Neural progenitor cell (in vitro differentiated cells): ENCODE data around the gene HIVEP1.

Experiments
- CTCF ChIP-seq: fragments of 200-600 bp; sonication (generic); IDR thresholded peaks from 2 replicates; pipeline ENCODE4 v1.5.1; 2017; ENCODE audit warnings: antibody characterized with exemption, mild to moderate bottlenecking
- EZH2phosphoT487 ChIP-seq: fragments of 200-600 bp; sonication (generic); IDR thresholded peaks from 2 replicates; pipeline ENCODE4 v1.6.1; 2017; ENCODE audit warnings: antibody characterized with exemption

GRCh38 chr6:12047792-12048432 lies 35.8 kb downstream of the HIVEP1 start:
- TF ChIP-seq EZH2phosphoT487 (no peak), CTCF (no peak)
